ENCODE data around the gene ELAPOR2.
A peak's percentile ranks its signal among the peaks of the same experiment; 100 is the strongest.
"Not testable (repeated sequence)": the region's sequence is repeated elsewhere in the genome, so short reads cannot be mapped to it uniquely, and the experiment has no call there.

ELAPOR2 gene

GRCh38 chr7:87057210-87057609 lies 2.2 kb downstream of the ELAPOR2 start:
- no peak for DNase-seq
- Histone ChIP-seq H3K27me3 (replicated peaks) (no peaks in the 10 kb centered on the region), H3K4me3 (ENCODE audit: low read depth, low read length) (no peak overlapping the region), H3K27ac (no peak overlapping the region), H3K36me3 (replicated peaks) (no peaks in the 10 kb centered on the region)
- in situ Hi-C loops (cut with HindIII; ENCODE audit: low pct_ligation_motif_present, low sequenced_read_pairs), result no loop called here
- TF ChIP-seq CTCF (IDR thresholded peaks at IDR 0.05; ENCODE audit: low read depth, low read length, missing control alignments), result no peak

- Histone ChIP-seq H3K36me3 (replicated peaks) (no peaks in the 10 kb centered on the region), H3K27me3 (replicated peaks) (no peaks in the 10 kb centered on the region), H3K4me3 (ENCODE audit: low read depth, low read length) (no peak overlapping the region), H3K27ac (no peak overlapping the region)
- no peak for DNase-seq
- in situ Hi-C loops (cut with HindIII; ENCODE audit: low pct_ligation_motif_present, low sequenced_read_pairs), result no loop called here
- TF ChIP-seq CTCF (IDR thresholded peaks at IDR 0.05; ENCODE audit: low read depth, low read length, missing control alignments), result no peak
Observed at GRCh38 chr7:87056346-87056745, 3.1 kb downstream of the ELAPOR2 start.

GRCh38 chr7:87048839-87049238 lies 10.6 kb downstream of the ELAPOR2 start:
- no peak for DNase-seq
- no peaks in the 10 kb centered on the region for H3K27me3 ChIP-seq (replicated peaks)
- in situ Hi-C loops (cut with HindIII; ENCODE audit: low pct_ligation_motif_present, low sequenced_read_pairs), result no loop called here
- H3K36me3 ChIP-seq (replicated peaks), result no peaks in the 10 kb centered on the region
- no peak for TF ChIP-seq CTCF (IDR thresholded peaks at IDR 0.05; ENCODE audit: low read depth, low read length, missing control alignments)
- H3K4me3 ChIP-seq (ENCODE audit: low read depth, low read length), result no peak overlapping the region
- H3K27ac ChIP-seq, result no peak overlapping the region

- in situ Hi-C loops (cut with HindIII; ENCODE audit: low pct_ligation_motif_present, low sequenced_read_pairs), result no loop called here
- H3K4me3 ChIP-seq (ENCODE audit: low read depth, low read length), result no peak overlapping the region
- TF ChIP-seq CTCF (IDR thresholded peaks at IDR 0.05; ENCODE audit: low read depth, low read length, missing control alignments), result no peak
- no peaks in the 10 kb centered on the region for H3K27me3 ChIP-seq (replicated peaks)
- H3K27ac ChIP-seq, result no peak overlapping the region
- H3K36me3 ChIP-seq (replicated peaks), result no peaks in the 10 kb centered on the region
- no peak for DNase-seq
Observed at GRCh38 chr7:87046456-87046855, 13.0 kb downstream of the ELAPOR2 start.

- in situ Hi-C loops (cut with HindIII; ENCODE audit: low pct_ligation_motif_present, low sequenced_read_pairs); H3K36me3 ChIP-seq (replicated peaks); H3K27ac ChIP-seq; H3K27me3 ChIP-seq (replicated peaks); DNase-seq; H3K4me3 ChIP-seq (ENCODE audit: low read depth, low read length): not testable (repeated sequence)
Observed at GRCh38 chr7:87044713-87045112, 14.7 kb downstream of the ELAPOR2 start.

- in situ Hi-C loops (cut with HindIII; ENCODE audit: low pct_ligation_motif_present, low sequenced_read_pairs); H3K27me3 ChIP-seq (replicated peaks); DNase-seq: not testable (repeated sequence)
Observed at GRCh38 chr7:87041586-87041985, 17.9 kb downstream of the ELAPOR2 start.

GRCh38 chr7:87039691-87040299 lies 19.7 kb downstream of the ELAPOR2 start:
- H3K27me3 ChIP-seq (replicated peaks); in situ Hi-C loops (cut with HindIII; ENCODE audit: low pct_ligation_motif_present, low sequenced_read_pairs); H3K36me3 ChIP-seq (replicated peaks); DNase-seq; H3K27ac ChIP-seq: not testable (repeated sequence)
- H3K4me3 ChIP-seq (ENCODE audit: low read depth, low read length), result peak overlapping the region; percentile 35

More at GRCh38 chr7:87041586-87041985, 17.9 kb downstream of the ELAPOR2 start:
- not testable (repeated sequence) for H3K27ac ChIP-seq; H3K36me3 ChIP-seq (replicated peaks); H3K4me3 ChIP-seq (ENCODE audit: low read depth, low read length)
